Stimulated activated CD8-positive, alpha-beta memory T cell treated with anti-CD3 and anti-CD28 coated beads, Interleukin-4, amount 100 ng/mL, for 1 hour (primary cell): Measurements from ENCODE around the gene LDLRAD4.

ENCODE experiments used
- DNase-seq, 2 donors: peaks; one replicate each; pipeline ENCODE4 v3.0.0-alpha.2; 2020; ENCODE audit warnings: low read depth in 2 of 2, low spot score in 1 of 2

Gene LDLRAD4

GRCh38 chr18:13380691-13381070, 162.1 kb downstream of the LDLRAD4 start:
- DNase-seq = no peak

GRCh38 chr18:13381331-13381730, 162.8 kb downstream of the LDLRAD4 start:
- no peak for DNase-seq

- DNase-seq = no peak
Measured at GRCh38 chr18:13381944-13382365, 163.4 kb downstream of the LDLRAD4 start.

GRCh38 chr18:13382366-13382953, 163.9 kb downstream of the LDLRAD4 start:
- DNase-seq = no peak

- DNase-seq = no peak
Measured at GRCh38 chr18:13382954-13383827, 164.6 kb downstream of the LDLRAD4 start.

- no peak for DNase-seq
Measured at GRCh38 chr18:13386891-13387801, 168.6 kb downstream of the LDLRAD4 start.

- DNase-seq = no peak
Measured at GRCh38 chr18:13387855-13388548, 169.4 kb downstream of the LDLRAD4 start.

GRCh38 chr18:13388586-13389490, 170.3 kb downstream of the LDLRAD4 start:
- no peak for DNase-seq

GRCh38 chr18:13389491-13390131, 171.1 kb downstream of the LDLRAD4 start:
- no peak for DNase-seq

- DNase-seq = no peak
Measured at GRCh38 chr18:13390196-13390595, 171.6 kb downstream of the LDLRAD4 start.

- DNase-seq = no peak
Measured at GRCh38 chr18:13390711-13391110, 172.2 kb downstream of the LDLRAD4 start.

- no peak for DNase-seq
Measured at GRCh38 chr18:13392029-13392750, 173.6 kb downstream of the LDLRAD4 start.

GRCh38 chr18:13392899-13393298, 174.3 kb downstream of the LDLRAD4 start:
- no peak for DNase-seq

GRCh38 chr18:13393338-13393737, 174.8 kb downstream of the LDLRAD4 start:
- no peak for DNase-seq

GRCh38 chr18:13394801-13395200, 176.2 kb downstream of the LDLRAD4 start:
- DNase-seq = no peak

GRCh38 chr18:13395577-13395976, 177.0 kb downstream of the LDLRAD4 start:
- no peak for DNase-seq

GRCh38 chr18:13397504-13398163, 179.1 kb downstream of the LDLRAD4 start:
- DNase-seq = no peak

- no peak for DNase-seq
Measured at GRCh38 chr18:13398631-13399030, 180.1 kb downstream of the LDLRAD4 start.
